HepG2 (cell line): ENCODE results near the gene TTLL10. TPM values are rescaled to one million over a fixed set of nuclear protein-coding genes. Genes with fewer than 3 reads are reported as not detected.

Experiments
- AHDC1 ChIP-seq: sonication (generic); formaldehyde crosslinking; IDR thresholded peaks from 2 replicates; pipeline ENCODE4 v1.5.1; 2020; ENCODE audit warnings: mild to moderate bottlenecking, missing genetic modification reagents, borderline replicate concordance
- AKAP8 ChIP-seq: sonication (generic); formaldehyde crosslinking; IDR thresholded peaks from 2 replicates; pipeline ENCODE4 v1.5.1; 2020; ENCODE audit warnings: mild to moderate bottlenecking, missing genetic modification reagents
- GABPB1 ChIP-seq: IDR thresholded peaks from 2 replicates; pipeline ENCODE4 v1.6.1; 2016; ENCODE audit warnings: mild to moderate bottlenecking, missing genetic modification reagents, moderate library complexity, missing compliant biosample characterization
- KLF15 ChIP-seq: sonication (generic); formaldehyde crosslinking; IDR thresholded peaks from 2 replicates; pipeline ENCODE4 v1.8.1; 2023; ENCODE audit warnings: borderline replicate concordance, mild to moderate bottlenecking, inconsistent platforms, missing genetic modification reagents, mixed read lengths
- MEIS1 ChIP-seq: sonication (generic); formaldehyde crosslinking; IDR thresholded peaks from 2 replicates; pipeline ENCODE4 v1.9.0; 2021; ENCODE audit warnings: mild to moderate bottlenecking, missing genetic modification reagents, moderate library complexity, borderline replicate concordance
- RXRB ChIP-seq: IDR thresholded peaks from 2 replicates; pipeline ENCODE4 v1.6.1; 2016; ENCODE audit warnings: borderline replicate concordance, missing genetic modification reagents, missing compliant biosample characterization
- SAP130 ChIP-seq: IDR thresholded peaks from 2 replicates; pipeline ENCODE4 v1.6.1; 2016; ENCODE audit warnings: low read depth
- SCMH1 ChIP-seq: sonication (generic); formaldehyde crosslinking; IDR thresholded peaks from 2 replicates; pipeline ENCODE4 v1.9.0; 2021; ENCODE audit warnings: missing genetic modification reagents, mild to moderate bottlenecking, borderline replicate concordance
- TCF12 ChIP-seq, 2 experiments: fragments of 450-650 bp in 1 of 2; sonication (generic) in 1 of 2; formaldehyde crosslinking in 1 of 2; IDR thresholded peaks; 2 replicates each; pipeline versions ENCODE4 v1.6.1 to v1.8.0; 2017 to 2022; ENCODE audit warnings: antibody characterized with exemption in 1 of 2, mild to moderate bottlenecking in 1 of 2, missing genetic modification reagents in 1 of 2, moderate library complexity in 1 of 2
- YEATS4 ChIP-seq: sonication (generic); formaldehyde crosslinking; IDR thresholded peaks from 2 replicates; pipeline ENCODE4 v1.4.0; 2020; ENCODE audit warnings: missing genetic modification reagents, borderline replicate concordance
- ZFP82 ChIP-seq: sonication (generic); formaldehyde crosslinking; IDR thresholded peaks from 2 replicates; pipeline ENCODE4 v1.5.1; 2020; ENCODE audit warnings: mild to moderate bottlenecking, missing genetic modification reagents, borderline replicate concordance
- ZNF331 ChIP-seq: sonication (generic); formaldehyde crosslinking; IDR thresholded peaks from 2 replicates; pipeline ENCODE4 v1.4.0; 2020; ENCODE audit warnings: missing genetic modification reagents
- ZNF430 ChIP-seq: sonication (generic); formaldehyde crosslinking; IDR thresholded peaks from 2 replicates; pipeline ENCODE4 v1.9.0; 2021; ENCODE audit warnings: mild to moderate bottlenecking, missing genetic modification reagents
- ZSCAN12 ChIP-seq: sonication (generic); formaldehyde crosslinking; IDR thresholded peaks from 2 replicates; pipeline ENCODE4 v1.9.0; 2021; ENCODE audit warnings: mild to moderate bottlenecking, missing genetic modification reagents
- polyA plus RNA-seq, 8 experiments: library from polyadenylated mRNA; depleted of rRNA in 3 of 8; stranded (reverse) in 7 of 8; unstranded in 1 of 8; fragments of >200 nt; fragmentation: Illumina TruSeq in 4 of 8; extraction: Trizol in 4 of 8; gene quantifications; 2 replicates each; pipeline versions ENCODE4 v1.2.1 to v1.2.3, GENCODE V29; 2011 to 2016; ENCODE audit warnings: low read depth in 4 of 8, missing spikeins in 1 of 8, mixed read lengths in 1 of 8; ENCODE audit not compliant: insufficient read depth in 1 of 8
- total RNA-seq, 5 experiments: library from RNA; depleted of rRNA; stranded (reverse); fragments of >200 nt; fragmentation: Illumina TruSeq; extraction: Trizol; gene quantifications; 2 replicates each; pipeline ENCODE4 v1.2.3, GENCODE V29; 2016; ENCODE audit warnings: low read depth in 1 of 5
- TF ChIP-seq, protein P1 (sequence below): sonication (generic); formaldehyde crosslinking; IDR thresholded peaks from 2 replicates; pipeline ENCODE4 v1.4.0; 2020; ENCODE audit warnings: mild to moderate bottlenecking, missing genetic modification reagents
- TF ChIP-seq, protein P2 (sequence below): sonication (generic); formaldehyde crosslinking; IDR thresholded peaks from 2 replicates; pipeline ENCODE4 v1.5.1; 2020; ENCODE audit warnings: mild to moderate bottlenecking, missing genetic modification reagents, moderate library complexity

TTLL10 gene
- total and polyA plus RNA-seq, 2 of the 13 experiments (the other 11 are each of a cell fraction or from before 2014, with no cell fraction given) = not detected

- TF ChIP-seq AKAP8 (CRISPR knock-in tag) (0 out of 2 replicates have a peak, but pooled peaks have one; percentile 9), ZNF430 (CRISPR knock-in tag) (no peak), YEATS4 (CRISPR knock-in tag) (no peak), KLF15 (CRISPR knock-in tag) (0 out of 2 replicates have a peak, but pooled peaks have one; percentile 16), SCMH1 (CRISPR knock-in tag) (no peak), TCF12 (IDR thresholded peaks at IDR 0.05) (no peak), TCF12 (CRISPR knock-in tag; IDR thresholded peaks at IDR 0.05) (no peak), MEIS1 (CRISPR knock-in tag) (no peak), GABPB1 (CRISPR knock-in tag) (peak; percentile 57; the same call in 1 of the 2 replicates), RXRB (CRISPR knock-in tag) (peak; percentile 38; the same call in 1 of the 2 replicates), ZNF331 (no peak), ZFP82 (CRISPR knock-in tag) (0 out of 2 replicates have a peak, but pooled peaks have one; percentile 60), ZSCAN12 (no peak), AHDC1 (CRISPR knock-in tag) (0 out of 2 replicates have a peak, but pooled peaks have one; percentile 30), SAP130 (CRISPR knock-in tag) (0 out of 2 replicates have a peak, but pooled peaks have one; percentile 21)
- TF ChIP-seq, protein P1, sequence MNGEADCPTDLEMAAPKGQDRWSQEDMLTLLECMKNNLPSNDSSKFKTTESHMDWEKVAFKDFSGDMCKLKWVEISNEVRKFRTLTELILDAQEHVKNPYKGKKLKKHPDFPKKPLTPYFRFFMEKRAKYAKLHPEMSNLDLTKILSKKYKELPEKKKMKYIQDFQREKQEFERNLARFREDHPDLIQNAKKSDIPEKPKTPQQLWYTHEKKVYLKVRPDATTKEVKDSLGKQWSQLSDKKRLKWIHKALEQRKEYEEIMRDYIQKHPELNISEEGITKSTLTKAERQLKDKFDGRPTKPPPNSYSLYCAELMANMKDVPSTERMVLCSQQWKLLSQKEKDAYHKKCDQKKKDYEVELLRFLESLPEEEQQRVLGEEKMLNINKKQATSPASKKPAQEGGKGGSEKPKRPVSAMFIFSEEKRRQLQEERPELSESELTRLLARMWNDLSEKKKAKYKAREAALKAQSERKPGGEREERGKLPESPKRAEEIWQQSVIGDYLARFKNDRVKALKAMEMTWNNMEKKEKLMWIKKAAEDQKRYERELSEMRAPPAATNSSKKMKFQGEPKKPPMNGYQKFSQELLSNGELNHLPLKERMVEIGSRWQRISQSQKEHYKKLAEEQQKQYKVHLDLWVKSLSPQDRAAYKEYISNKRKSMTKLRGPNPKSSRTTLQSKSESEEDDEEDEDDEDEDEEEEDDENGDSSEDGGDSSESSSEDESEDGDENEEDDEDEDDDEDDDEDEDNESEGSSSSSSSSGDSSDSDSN = peak; percentile 59
- TF ChIP-seq, protein P2, sequence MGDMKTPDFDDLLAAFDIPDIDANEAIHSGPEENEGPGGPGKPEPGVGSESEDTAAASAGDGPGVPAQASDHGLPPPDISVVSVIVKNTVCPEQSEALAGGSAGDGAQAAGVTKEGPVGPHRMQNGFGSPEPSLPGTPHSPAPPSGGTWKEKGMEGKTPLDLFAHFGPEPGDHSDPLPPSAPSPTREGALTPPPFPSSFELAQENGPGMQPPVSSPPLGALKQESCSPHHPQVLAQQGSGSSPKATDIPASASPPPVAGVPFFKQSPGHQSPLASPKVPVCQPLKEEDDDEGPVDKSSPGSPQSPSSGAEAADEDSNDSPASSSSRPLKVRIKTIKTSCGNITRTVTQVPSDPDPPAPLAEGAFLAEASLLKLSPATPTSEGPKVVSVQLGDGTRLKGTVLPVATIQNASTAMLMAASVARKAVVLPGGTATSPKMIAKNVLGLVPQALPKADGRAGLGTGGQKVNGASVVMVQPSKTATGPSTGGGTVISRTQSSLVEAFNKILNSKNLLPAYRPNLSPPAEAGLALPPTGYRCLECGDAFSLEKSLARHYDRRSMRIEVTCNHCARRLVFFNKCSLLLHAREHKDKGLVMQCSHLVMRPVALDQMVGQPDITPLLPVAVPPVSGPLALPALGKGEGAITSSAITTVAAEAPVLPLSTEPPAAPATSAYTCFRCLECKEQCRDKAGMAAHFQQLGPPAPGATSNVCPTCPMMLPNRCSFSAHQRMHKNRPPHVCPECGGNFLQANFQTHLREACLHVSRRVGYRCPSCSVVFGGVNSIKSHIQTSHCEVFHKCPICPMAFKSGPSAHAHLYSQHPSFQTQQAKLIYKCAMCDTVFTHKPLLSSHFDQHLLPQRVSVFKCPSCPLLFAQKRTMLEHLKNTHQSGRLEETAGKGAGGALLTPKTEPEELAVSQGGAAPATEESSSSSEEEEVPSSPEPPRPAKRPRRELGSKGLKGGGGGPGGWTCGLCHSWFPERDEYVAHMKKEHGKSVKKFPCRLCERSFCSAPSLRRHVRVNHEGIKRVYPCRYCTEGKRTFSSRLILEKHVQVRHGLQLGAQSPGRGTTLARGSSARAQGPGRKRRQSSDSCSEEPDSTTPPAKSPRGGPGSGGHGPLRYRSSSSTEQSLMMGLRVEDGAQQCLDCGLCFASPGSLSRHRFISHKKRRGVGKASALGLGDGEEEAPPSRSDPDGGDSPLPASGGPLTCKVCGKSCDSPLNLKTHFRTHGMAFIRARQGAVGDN (CRISPR knock-in tag) = peak; percentile 49
Measured at GRCh38 chr1:1167841-1168450, 5.7 kb upstream of the TTLL10 start (continued).
